SKM-1 treated with dmso at 0.1 percent for 144 hours (cell line): ENCODE results near the gene CHCHD6.

Experiments used
- DNase-seq: peaks from one replicate; lab custom pipeline; 2025; ENCODE audit not compliant: unreplicated experiment; lab: John Stamatoyannopoulos, UW

Gene CHCHD6

DNA sequence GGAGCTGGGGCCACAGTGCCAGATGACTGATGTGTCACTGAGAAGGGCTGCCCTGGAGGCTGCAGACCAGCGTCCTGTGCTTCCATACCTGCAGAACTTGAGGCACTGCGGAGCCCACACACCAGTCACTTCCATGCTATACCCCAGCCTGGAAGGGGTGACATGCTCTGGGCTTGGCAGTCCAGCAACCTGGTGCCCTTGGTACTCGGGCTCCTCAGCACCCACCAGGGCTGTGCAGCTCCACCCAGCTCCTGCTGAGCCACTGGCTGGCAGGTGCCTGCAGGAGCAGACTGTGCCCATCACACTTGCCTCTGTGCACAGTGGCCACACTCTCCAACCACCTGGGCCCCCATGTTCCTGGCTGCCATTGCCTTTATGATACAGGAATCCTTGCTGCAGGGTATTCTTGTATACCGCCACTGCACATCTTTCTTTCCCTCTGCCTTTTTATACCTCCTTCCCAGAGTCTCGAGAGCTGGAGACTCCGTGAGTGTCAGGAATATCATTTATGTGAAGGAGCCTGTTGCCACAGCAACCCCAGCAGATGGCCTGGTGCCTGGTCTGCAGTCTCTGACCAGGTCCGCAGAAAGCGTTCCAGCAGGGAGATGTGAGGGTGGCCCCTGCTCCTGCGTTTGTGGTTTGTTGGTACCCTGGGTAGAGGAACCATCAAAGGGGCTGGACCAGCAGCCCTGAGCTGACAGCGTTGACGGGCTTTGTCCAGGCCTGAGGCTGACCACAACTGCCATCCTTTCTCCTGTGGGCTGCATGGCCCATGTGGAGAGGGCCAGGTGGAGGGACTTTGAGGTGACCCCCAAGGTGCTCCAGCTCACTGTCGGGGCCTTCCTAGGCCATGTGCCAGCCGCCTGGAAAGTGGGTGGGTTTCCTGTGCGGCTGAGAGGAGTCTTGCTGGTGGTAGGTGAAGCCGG is 185.5 kb downstream of the CHCHD6 start:
- DNase-seq = no peak

DNA sequence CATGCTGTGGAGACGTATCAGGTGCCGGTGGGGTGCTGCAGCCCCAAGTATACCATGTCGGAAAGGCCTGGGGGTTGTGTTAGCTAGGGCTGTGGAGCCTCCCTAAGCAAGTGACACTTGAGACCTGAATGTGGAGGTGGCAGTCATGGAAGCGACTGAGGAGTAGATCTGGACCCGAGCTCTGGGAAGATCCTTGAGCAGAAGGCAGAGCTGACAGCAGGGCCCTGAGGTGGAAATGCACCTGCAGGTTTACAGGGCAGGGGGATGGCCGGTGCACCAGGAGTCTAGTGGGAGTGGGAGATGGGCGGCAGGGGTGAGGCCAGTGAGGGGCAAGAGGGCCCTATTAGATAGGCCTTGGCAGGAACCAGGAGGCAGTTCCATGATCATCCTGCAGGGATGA is 187.1 kb downstream of the CHCHD6 start:
- no peak for DNase-seq

DNA sequence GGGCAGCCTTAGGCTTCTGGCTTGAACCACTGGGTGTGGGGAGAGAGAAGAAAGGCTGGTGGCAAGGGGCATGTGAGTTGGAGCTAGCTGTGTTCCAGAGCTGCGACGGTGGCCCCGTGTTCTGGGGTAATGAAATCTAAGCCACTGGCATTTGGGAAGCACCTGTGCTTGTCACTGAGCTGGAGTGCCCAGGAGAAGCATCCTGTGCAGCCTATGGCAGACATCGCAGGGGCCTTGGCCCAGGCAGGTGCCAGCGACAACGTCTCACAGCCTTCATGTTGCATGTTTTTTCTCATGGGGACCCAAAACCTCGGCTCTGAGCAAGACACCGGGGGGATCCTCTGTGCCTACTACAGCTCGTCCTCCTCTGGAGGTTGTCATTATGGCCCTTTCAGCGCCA is 187.8 kb downstream of the CHCHD6 start:
- no peak for DNase-seq

DNA sequence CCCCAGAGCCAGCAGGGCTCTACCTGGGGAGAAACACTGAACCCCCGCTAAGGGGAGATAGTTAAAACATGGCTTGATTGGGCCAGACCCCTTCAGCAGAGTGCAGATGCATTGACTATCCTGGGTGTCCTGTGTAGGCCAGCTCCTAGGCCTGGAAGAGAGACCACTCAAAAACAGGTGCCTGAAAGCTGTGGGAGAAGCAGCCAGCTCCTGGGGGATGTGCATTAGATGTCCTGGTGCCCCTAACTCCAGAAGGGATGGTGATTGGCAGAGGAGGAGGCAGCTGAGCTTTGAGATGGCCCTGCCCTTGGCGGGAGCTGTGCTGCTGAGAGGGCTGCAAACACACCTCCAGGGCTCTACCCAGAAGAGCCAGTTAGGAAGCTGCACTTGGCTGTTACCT is 189.6 kb downstream of the CHCHD6 start:
- DNase-seq = no peak

DNA sequence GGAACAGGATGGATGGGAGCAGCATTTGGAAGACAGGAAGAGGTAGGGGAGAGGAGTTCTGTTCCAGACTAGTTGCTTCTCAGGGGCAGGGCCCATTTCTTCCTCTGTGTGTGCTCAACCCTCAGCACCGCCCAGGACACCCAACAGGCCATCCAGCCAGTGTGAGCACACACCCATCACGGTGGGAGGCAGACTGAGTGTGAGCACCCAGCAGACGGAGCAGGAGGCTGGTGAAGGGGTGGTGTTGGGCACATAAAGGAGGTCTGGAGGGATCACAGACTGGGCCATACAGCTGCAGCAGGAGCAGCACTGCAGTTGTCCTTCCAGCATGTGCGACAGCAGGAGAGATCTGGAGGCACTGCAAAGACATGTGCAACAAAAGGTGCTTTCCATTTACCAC is 190.4 kb downstream of the CHCHD6 start:
- DNase-seq = no peak

DNA sequence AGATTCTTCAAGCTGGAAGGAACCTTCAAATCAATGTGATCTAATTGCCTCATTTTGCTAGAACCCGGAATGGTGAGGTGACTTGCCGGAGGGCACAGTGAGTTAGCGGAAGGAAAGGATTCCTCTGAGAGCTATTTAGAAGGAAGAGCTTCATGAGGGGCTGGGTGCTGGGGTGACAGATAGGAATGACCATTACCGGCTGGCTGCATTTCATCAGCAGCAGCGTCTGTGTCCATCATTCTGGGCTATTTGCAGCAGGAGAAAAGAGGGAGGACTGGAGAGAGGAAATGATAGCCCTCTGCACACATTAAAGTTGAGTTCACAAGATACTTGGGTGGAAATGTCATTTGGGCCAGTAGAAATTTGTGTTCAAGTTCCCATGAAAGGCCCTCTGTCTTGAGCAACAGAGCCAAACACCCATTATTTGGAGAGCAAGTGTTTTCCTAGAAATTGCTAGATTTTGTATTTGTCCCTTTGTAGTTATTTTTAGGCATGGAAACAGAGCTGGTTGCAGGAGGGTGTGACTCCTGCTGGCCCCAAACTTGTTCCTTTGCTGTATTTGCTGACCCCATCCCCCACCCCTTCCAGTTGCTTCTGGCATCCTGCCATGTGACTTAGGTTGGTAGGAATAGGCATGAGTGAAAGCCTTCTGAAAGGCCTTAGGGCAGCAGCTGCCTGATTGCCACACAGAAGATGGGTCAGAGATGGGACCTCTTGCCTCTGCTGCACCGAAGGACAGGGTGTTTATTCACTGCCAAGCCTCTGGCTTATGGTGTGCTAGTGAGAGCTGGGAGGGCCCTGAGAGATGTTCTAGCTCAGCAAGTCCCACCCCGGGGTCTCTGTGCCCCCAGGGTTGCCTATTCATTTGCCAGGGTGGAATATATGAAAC is 191.4 kb downstream of the CHCHD6 start:
- no peak for DNase-seq

DNA sequence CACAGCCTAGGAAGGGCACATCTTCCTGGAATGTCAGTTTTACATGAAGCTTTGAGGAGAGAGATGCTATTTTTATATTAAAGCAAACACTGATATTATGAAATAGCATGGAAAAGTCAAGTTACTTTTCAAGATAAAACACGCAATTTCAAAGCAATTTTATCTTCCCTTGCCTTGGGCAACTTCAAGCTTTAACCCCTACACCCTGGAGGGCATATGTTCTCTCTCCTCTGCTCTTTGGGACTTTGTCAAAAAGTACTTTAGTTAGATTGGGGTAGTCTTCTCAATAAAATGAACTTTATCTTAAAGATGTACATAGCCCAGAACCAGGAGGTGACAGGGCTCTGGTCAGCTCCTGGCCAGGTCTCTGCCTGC is 192.0 kb downstream of the CHCHD6 start:
- DNase-seq = no peak

DNA sequence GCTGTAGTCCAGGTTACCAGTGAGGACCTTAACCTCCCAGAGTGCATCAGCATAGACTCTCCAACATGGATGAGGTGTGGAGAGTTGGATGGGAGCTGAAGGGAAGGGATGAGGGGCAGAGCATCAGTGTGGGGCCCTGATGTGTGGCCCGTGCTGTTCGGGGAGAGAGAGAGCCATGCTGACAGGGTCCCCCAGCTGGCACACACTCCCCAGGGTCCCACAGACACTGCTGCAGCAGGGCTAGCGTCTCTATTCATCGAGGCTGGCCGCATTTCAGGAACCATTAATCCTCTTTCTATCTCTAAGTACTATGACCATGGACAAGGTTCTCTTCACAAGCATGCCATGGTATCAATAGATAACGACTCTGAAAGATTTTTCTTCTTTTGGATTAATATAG is 192.9 kb downstream of the CHCHD6 start:
- no peak for DNase-seq

DNA sequence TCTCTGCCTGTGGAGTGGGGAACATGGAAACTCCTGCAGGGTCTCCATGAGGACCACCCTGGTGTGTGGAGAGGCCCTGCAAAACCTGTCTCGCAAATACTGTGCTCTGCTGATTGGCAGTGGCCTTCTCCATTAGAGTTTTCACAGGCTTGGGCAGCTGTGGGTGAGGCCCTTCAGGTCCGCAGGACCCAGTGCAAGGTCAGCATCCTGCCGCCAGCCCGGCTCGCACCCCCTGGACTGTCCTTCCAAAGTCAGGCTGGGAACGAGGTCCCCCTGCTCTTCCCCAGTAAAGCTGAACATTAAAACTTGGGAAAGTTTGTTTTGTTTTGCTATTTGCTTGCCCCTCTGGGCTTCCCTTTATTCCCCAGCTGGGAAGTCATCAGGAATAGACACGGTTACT is 193.9 kb downstream of the CHCHD6 start:
- no peak for DNase-seq

DNA sequence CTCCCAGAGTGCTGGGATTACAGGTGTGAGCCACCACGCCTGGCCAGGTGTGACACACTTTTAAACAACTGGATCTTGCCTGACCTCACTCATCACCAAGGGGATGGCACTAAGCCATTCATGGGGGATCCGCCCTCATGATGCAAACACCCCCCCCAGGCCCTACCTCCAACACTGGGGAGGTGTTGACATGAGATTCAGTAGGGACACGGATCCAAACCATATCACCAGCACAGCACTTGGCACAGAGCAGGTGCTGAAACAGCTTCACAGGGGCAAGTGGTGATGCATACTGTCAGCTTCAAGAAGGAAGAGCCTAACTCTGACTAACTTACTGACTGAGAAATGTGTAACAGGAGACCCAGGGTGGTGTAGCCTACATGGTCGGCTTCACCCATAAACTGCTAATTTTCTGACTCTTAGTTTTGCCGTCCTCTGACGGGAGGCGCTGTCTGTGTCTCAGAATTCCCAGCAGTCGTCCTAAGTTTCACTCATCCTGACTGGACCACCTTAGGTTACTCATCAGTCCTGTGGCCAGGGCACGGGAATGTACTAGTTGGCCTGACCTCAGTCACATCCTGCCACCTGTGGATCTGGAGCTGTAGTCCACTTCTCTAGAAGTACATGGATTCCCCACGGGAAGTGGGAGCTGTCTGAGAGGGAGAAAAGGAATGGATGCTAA is 197.0 kb downstream of the CHCHD6 start:
- no peak for DNase-seq

DNA sequence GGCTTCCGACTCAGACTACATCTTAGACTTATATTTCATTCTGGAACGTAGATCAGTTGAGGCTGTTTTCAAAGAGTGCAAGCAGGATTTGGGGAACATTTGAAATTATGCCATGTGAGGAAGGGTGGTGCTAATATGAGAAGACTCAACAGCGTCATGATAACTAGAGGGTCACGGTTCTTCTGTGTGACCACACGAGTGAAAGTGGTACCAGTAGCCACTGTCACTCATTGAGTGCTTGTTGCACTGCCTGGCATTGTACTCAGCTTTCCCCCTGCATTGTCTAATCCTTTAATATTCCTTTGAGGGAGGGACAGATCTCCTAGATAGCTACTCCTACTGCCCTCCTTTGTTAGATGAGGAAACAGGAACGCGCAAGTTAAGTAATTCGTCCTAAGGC is 197.6 kb downstream of the CHCHD6 start:
- no peak for DNase-seq

DNA sequence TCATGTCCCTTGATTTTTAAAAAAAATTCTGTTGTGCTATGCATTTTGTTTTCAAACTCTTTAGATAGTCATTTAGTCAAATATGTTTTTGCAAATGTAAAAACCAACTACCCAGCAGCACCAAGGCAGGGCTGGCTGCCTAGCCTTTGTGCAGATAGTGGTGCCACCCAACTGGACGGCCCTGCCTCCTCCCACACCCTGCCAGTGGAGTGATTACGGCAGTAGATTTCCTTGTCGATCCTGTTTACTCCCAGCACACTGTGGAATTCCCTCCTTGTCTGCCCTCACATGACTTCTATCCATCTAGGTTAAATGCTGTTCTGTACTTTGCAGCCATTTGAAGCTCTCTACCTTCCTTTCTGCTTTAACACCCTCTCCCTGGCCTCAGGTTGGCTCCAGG is 199.5 kb downstream of the CHCHD6 start:
- no peak for DNase-seq

DNA sequence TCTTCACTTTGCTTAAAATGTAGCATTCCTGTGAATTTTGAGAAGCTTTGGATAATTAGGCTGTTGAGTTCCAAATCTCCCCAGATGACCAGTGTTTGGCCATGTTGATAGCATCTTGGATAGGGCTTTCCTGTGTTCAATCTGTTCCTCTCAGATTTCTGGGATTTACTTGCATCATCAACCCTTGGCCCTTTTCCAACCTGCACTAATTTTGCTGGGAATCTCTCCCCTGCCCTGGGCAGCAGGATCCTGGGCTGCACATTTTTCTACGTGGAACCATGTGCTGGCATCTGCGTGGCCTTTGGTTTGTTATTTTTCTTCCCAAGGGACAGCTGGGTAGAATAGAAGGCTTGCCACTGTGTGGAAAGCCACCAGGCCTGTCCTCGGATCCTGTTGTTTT is 203.5 kb downstream of the CHCHD6 start:
- no peak for DNase-seq

DNA sequence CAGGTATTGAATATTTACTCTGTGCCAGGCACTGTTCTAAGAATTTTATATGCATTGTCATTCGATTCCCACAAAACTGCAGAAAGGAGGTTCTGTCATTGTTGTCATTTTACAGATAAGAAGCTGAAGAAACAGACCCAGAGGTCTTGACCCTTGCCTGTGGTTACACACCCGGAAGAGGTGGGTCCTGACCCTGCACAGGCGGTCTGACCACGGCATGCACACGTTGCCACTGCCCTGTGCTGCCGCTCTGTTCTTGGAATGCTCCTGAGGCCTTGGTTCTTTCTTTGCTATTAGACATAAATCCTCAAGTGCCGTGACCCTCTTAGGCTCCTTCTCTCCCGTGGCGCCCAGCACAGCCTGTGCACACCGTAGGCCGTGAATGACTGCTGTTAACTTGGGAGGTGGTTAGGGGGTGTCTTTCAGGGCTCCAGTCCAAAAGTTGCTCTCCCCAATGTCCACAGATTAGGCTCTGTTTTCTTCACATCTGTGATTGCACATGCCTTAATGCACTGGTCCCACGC is 204.8 kb downstream of the CHCHD6 start:
- DNase-seq = no peak

DNA sequence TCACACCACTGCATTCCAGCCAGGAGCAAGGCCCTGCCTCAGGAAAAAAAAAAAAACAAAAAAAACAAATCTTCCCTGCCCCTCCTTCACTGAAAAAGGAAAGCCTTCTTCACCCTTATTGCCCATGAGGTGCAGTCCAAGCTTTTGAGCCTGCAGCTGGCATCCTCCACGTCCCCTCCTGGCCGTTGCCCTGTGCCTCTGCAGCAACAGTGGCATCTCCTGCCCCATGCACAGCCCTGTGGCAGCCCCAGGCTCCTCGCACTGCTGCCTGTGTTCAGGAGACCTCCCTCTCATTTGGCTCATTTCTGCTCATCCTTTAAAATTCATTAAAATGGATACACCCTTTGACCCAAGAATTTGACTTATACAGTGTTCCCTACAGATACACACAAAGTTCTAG is 206.2 kb downstream of the CHCHD6 start:
- DNase-seq = no peak

DNA sequence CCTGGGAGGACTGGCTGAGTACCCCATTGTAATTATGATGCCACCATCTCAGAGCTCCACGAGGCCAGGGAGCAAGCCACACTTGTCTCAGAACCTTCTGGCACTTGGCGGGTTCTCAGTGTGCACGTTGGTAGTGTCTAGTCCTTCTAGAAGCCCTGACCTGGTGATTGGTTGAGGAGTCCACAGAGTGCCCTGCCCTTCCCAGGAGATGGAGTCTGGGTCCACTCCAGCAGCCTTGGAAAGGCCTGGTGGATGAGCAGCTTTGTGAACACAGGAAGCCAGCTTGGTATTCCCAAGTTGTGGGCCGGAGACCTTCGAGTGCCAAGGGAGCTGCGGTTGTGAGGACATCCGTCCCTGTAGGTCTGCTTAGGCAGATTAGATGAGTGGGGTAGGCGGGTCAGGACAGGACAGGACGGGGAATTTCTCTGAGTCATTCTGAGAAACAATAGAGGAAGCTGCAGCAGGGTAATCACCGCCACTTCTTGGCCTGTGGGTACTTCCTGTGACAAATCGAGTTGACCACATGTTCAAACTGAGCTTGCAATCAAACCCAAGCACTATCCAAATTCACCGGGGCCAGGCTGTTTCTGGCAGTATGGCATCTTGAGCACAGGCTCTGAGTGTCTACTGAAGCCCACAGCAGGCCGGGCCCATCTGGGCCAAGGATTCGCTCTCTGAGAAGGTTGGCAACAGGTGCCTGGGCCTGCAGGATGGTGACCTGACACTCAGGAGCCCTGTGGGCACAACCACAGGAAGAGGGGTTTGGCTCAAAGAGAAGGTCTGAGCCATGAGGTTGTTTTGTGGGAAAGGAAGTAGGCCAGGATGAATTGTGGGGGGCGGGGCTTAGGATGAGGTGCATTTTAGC is 207.4 kb downstream of the CHCHD6 start:
- peak; percentile 75 for DNase-seq

DNA sequence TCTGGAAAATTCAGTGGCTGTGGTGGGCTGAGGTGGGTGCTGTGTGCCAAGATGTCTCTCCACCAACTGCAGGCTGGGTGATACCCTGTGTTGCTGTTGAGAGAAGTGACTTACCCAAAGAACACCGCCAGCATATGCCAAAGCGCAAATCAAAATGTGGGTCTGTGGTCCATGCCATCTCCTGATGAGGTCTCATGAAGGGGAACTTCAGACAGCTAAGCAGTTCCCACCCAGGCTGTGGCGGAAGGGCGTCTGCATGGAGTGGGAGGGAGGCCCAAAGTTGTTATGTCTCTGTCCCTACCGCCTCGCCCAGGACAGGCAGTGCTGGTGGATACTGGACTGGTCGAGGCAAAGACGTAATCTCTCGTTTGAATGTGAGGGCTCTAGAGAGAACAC is 208.0 kb downstream of the CHCHD6 start:
- no peak for DNase-seq

DNA sequence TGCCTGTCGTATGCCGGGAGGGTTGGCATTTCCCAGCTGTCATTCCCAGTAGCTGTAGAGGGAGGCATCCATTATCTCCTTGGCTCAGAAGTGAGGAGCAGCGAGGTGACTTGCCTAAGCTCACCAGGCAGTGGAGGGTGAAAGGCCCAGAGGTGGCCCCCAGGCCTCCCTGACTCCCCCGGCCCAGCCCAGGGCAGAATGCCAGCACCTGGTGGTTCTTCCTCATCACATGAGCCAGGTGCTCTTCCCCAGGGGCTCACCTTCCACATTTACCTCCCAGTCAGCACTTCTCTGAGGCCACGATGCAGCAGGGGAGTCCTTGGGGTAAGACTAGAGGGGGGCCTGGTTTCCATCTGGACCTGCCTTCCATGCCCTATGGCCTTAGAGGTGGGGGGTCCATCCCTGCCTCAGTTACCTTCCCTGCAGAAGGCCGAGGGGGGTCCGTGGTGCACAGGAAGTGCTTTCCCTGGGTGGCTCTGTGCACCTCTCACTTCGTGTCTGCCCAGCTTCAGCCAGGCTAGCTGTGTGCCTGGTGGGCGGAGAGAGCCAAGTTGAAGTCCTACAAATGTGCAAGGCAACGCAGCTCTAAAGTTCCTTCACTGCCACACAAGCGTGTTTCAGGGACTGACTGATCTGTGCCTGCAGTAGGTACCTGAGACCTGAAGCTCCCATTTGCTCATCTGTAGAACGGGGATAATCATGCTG is 208.6 kb downstream of the CHCHD6 start:
- DNase-seq = no peak

DNA sequence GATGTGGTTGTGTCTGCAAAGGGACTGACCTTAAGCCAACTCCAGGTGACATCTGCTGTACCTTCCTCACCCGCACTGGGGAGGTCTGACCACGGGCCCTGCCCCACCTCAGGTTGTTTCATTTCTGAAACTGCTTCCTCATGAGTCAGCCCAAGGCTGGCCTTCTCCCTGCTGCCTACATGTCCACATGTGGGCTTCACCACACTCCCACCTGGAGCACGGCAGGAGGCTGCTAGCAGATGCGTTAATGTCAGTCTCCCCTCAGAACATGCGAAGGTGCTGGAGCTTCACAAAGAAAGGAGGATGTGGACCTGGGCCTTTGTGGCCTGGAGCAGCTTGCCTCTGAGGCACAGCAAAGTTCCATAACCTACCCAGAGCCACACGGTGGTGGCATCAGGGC is 209.5 kb downstream of the CHCHD6 start:
- no peak for DNase-seq

DNA sequence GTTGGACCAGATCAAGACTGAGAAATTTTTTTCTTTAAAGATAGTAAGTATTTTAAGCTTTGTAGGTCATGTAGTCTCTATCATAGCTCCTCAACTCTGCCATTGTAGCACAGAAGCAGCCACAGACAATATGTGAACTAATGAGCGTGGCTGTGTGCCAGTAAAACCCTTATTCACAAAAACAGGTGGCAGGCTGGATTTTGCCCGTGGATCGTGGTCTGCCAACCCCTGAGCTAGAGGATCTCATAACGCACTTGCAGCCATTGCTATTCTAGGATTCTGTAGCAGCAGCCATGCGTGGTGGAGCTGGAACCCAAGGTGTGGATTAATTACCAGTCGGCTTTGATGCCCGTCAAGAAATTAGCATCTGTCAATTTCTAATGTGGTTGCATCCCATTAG is 210.2 kb downstream of the CHCHD6 start:
- DNase-seq = no peak
